ENCODE measurements around the gene MRPL1. TPM values are rescaled to one million over a fixed set of nuclear protein-coding genes. Genes with fewer than 3 reads are reported as not detected.
A peak's percentile ranks its signal among the peaks of the same experiment; 100 is the strongest.
"Not testable (repeated sequence)": the region's sequence is repeated elsewhere in the genome, so short reads cannot be mapped to it uniquely, and the experiment has no call there.

The MRPL1 gene
- total RNA-seq, 2 experiments from 2014 or later = 33.6 to 35.8 TPM

DNA sequence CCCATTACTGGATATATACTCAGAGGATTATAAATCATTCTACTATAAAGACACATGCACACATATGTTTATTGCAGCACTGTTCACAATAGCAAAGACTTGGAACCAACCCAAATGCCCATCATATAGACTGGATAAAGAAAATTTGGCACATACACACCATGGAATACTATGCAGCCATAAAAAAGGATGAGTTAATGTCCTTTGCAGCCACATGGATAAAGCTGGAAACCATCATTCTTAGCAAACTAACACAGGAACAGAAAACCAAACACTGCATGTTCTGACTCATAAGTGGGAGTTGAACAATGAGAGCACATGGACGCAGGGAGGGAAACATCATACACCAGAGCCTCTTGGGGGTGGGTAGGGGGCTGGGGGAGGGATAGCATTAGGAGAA, 111.0 kb downstream of the MRPL1 start:
- H3K27ac Mint-ChIP-seq; CTCF ChIA-PET; H3K4me3 Mint-ChIP-seq; POLR2A ChIA-PET; H3K4me1 Mint-ChIP-seq; H3K9me3 Mint-ChIP-seq; DNase-seq; H3K36me3 Mint-ChIP-seq (ENCODE audit: low read depth): not testable (repeated sequence)
- H3K27me3 Mint-ChIP-seq = peaks cover 21% of the 10 kb centered on the region

DNA sequence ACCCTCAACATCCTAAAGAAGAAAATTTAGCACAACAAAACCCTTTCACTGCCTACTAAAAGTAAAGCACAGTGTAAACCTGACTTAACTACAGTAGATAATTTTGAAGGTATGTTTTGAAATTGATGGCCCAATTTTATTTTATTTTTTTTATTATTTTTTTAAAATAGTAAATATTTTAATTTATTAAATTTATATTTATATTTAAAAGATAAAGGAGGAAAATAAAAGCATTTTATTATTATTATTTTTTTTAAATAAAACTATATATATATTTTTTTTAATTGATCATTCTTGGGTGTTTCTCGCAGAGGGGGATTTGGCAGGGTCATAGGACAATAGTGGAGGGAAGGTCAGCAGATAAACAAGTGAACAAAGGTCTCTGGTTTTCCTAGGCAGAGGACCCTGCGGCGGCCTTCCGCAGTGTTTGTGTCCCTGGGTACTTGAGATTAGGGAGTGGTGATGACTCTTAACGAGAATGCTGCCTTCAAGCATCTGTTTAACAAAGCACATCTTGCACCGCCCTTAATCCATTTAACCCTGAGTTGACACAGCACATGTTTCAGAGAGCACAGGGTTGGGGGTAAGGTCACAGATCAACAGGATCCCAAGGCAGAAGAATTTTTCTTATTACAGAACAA, 120.4 kb downstream of the MRPL1 start:
- POLR2A ChIA-PET; H3K4me1 Mint-ChIP-seq; H3K36me3 Mint-ChIP-seq (ENCODE audit: low read depth); CTCF ChIA-PET; H3K4me3 Mint-ChIP-seq; H3K27ac Mint-ChIP-seq; DNase-seq; H3K9me3 Mint-ChIP-seq: not testable (repeated sequence)
- H3K27me3 Mint-ChIP-seq = peaks cover 22% of the 10 kb centered on the region

GRCh38 chr4:77983612-77984311, 121.1 kb downstream of the MRPL1 start:
- H3K4me1 Mint-ChIP-seq; H3K4me3 Mint-ChIP-seq; CTCF ChIA-PET; H3K27ac Mint-ChIP-seq; DNase-seq; H3K36me3 Mint-ChIP-seq (ENCODE audit: low read depth); POLR2A ChIA-PET; H3K9me3 Mint-ChIP-seq: not testable (repeated sequence)
- peaks cover 16% of the 10 kb centered on the region for H3K27me3 Mint-ChIP-seq

DNA sequence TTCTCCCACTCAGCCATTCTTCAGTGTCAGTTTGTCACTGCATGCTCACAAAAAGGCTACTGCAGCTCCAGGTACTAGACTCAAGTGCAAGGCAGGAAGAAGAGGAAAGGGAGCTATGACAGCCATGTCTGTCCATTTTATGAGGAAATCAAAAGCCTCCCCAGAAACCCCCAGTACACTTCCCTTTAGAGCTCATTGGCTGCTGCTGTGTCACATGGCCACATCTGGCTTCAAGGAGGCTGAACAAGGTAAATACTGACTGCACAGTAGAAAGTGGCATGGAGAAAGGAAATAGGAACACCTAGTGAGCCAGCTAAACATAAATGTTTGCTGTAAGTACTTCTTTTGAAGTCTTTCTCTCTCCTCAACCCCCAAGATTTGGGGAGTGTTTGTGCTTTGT, 127.3 kb downstream of the MRPL1 start:
- Mint-ChIP-seq H3K27ac (no peak overlapping the region), H3K4me3 (no peak overlapping the region), H3K4me1 (no peaks in the 10 kb centered on the region), H3K36me3 (ENCODE audit: low read depth) (no peaks in the 10 kb centered on the region), H3K9me3 (no peaks in the 10 kb centered on the region), H3K27me3 (peaks cover 13% of the 10 kb centered on the region)
- ChIA-PET CTCF (no interaction called here), POLR2A (no interaction called here)
- DNase-seq = no peak

GRCh38 chr4:77990456-77990855, 127.8 kb downstream of the MRPL1 start:
- Mint-ChIP-seq H3K36me3 (ENCODE audit: low read depth) (no peaks in the 10 kb centered on the region), H3K4me1 (no peaks in the 10 kb centered on the region), H3K9me3 (no peaks in the 10 kb centered on the region), H3K27me3 (peaks cover 13% of the 10 kb centered on the region), H3K27ac (no peak overlapping the region), H3K4me3 (no peak overlapping the region)
- DNase-seq = no peak
- CTCF ChIA-PET = no interaction called here
- POLR2A ChIA-PET = no interaction called here

- Mint-ChIP-seq H3K27me3 (peaks cover 13% of the 10 kb centered on the region), H3K36me3 (ENCODE audit: low read depth) (no peaks in the 10 kb centered on the region), H3K27ac (no peak overlapping the region), H3K4me3 (no peak overlapping the region), H3K9me3 (no peaks in the 10 kb centered on the region), H3K4me1 (no peaks in the 10 kb centered on the region)
- ChIA-PET POLR2A (no interaction called here), CTCF (no interaction called here)
- DNase-seq = no peak
Measured at GRCh38 chr4:77990904-77991358, 128.3 kb downstream of the MRPL1 start.

GRCh38 chr4:77992581-77992980, 130.0 kb downstream of the MRPL1 start:
- H3K27ac Mint-ChIP-seq = no peak overlapping the region
- ChIA-PET POLR2A (no interaction called here), CTCF (no interaction called here)
- DNase-seq = no peak
- H3K9me3 Mint-ChIP-seq = no peaks in the 10 kb centered on the region
- H3K27me3 Mint-ChIP-seq = peaks cover 13% of the 10 kb centered on the region
- H3K4me3 Mint-ChIP-seq = no peak overlapping the region
- no peaks in the 10 kb centered on the region for H3K36me3 Mint-ChIP-seq (ENCODE audit: low read depth)
- no peaks in the 10 kb centered on the region for H3K4me1 Mint-ChIP-seq

- Mint-ChIP-seq H3K4me1 (no peaks in the 10 kb centered on the region), H3K27ac (no peak overlapping the region), H3K36me3 (ENCODE audit: low read depth) (no peaks in the 10 kb centered on the region), H3K9me3 (no peaks in the 10 kb centered on the region), H3K4me3 (no peak overlapping the region), H3K27me3 (peaks cover 13% of the 10 kb centered on the region)
- peak; percentile 16 for DNase-seq
- ChIA-PET CTCF (no interaction called here), POLR2A (interaction anchor here (0.6 kb wide), 1 partner anchor 39 kb away, joined by 8 read pairs; no protein-coding TSS in a partner anchor)
Measured at GRCh38 chr4:77994194-77994721, 131.6 kb downstream of the MRPL1 start.

DNA sequence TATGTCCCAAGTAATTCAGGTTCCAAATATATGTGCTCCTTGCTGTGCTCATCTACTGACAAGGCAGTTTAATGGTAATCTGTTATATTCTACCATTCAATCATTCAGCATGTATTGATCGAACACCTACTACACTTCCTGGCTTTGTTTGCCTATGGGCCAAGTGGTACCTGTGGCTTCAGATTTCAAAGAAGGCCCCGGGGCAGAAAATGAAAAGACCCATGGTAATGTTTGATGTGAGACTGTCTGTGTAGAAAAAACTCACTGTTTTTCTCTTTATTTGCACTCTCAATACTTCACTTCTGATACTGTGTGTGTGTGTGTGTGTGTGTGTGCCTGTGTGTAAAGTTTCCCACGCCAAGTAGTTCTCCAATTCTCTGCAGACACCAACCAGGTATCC, 133.4 kb downstream of the MRPL1 start:
- no peak for DNase-seq
- H3K4me3 Mint-ChIP-seq = no peak overlapping the region
- no peaks in the 10 kb centered on the region for H3K9me3 Mint-ChIP-seq
- no peak overlapping the region for H3K27ac Mint-ChIP-seq
- POLR2A ChIA-PET = interaction anchor here (0.6 kb wide), 1 partner anchor 513 kb away, joined by 3 read pairs; no protein-coding TSS in a partner anchor
- CTCF ChIA-PET = no interaction called here
- no peaks in the 10 kb centered on the region for H3K36me3 Mint-ChIP-seq (ENCODE audit: low read depth)
- no peaks in the 10 kb centered on the region for H3K4me1 Mint-ChIP-seq
- H3K27me3 Mint-ChIP-seq = peaks cover 11% of the 10 kb centered on the region

- DNase-seq = no peak
- Mint-ChIP-seq H3K27me3 (peaks cover 12% of the 10 kb centered on the region), H3K27ac (no peak overlapping the region), H3K4me3 (no peak overlapping the region), H3K36me3 (ENCODE audit: low read depth) (no peaks in the 10 kb centered on the region), H3K9me3 (no peaks in the 10 kb centered on the region), H3K4me1 (no peaks in the 10 kb centered on the region)
- CTCF ChIA-PET = interaction anchor here (0.6 kb wide), 1 partner anchor 182 kb away, joined by 3 read pairs; no protein-coding TSS in a partner anchor
- POLR2A ChIA-PET = interaction anchor here (0.7 kb wide), 1 partner anchor 787 kb away, joined by 10 read pairs; no protein-coding TSS in a partner anchor
Measured at GRCh38 chr4:78001531-78001930, 138.9 kb downstream of the MRPL1 start.

GRCh38 chr4:78002260-78002659, 139.6 kb downstream of the MRPL1 start:
- ChIA-PET CTCF (no interaction called here), POLR2A (no interaction called here)
- Mint-ChIP-seq H3K4me1 (no peaks in the 10 kb centered on the region), H3K36me3 (ENCODE audit: low read depth) (no peaks in the 10 kb centered on the region), H3K9me3 (no peaks in the 10 kb centered on the region), H3K4me3 (no peak overlapping the region), H3K27me3 (peaks cover 12% of the 10 kb centered on the region), H3K27ac (no peak overlapping the region)
- DNase-seq = no peak
